H1 (cell line): ENCODE results near the gene CNTNAP3B. TPM values are rescaled to one million over a fixed set of nuclear protein-coding genes. Genes with fewer than 3 reads are reported as not detected.
"Not testable (repeated sequence)": the region's sequence is repeated elsewhere in the genome, so short reads cannot be mapped to it uniquely, and the experiment has no call there.

Source experiments
- CTCF ChIA-PET: fragments of 300-600 bp; sonication (Branson Sonifier 250); formaldehyde crosslinking; loops from one replicate; lab custom pipeline; 2021; ENCODE audit not compliant: partially characterized antibody; lab: Charles Lee
- POLR2A ChIA-PET: fragments of 300-600 bp; sonication (Branson Sonifier 250); formaldehyde crosslinking; loops from one replicate; lab custom pipeline; 2021; ENCODE audit warnings: inconsistent platforms; ENCODE audit not compliant: partially characterized antibody; lab: Charles Lee
- DNase-seq, 2 experiments: peaks; one replicate each; pipeline versions ENCODE4 v3.0.0 to v3.0.0-alpha.2; 2010 to 2022; ENCODE audit warnings: low spot score in 2 of 2, low read depth in 1 of 2, mixed read lengths in 1 of 2
- FAIRE-seq: peaks from 2 replicates; lab custom pipeline; 2011; peaks lifted over from hg19 to GRCh38; lab: Jason Lieb, UNC
- H2AFZ ChIP-seq: 2 replicates; pipeline ENCODE4 v1.8.1; 2012; ENCODE audit warnings: low read length, inconsistent platforms
- H2AK5ac ChIP-seq: 2 replicates; pipeline ENCODE4 v1.6.1; 2013; ENCODE audit warnings: low read depth, low read length
- H2BK120ac ChIP-seq: replicated peaks from 2 replicates; pipeline ENCODE3; 2013; ENCODE audit warnings: low read depth, low read length, inconsistent platforms
- H2BK12ac ChIP-seq: 2 replicates; pipeline ENCODE4 v1.6.1; 2013; ENCODE audit warnings: low read depth, low read length
- H2BK15ac ChIP-seq: 2 replicates; pipeline ENCODE4 v1.6.1; 2013; ENCODE audit warnings: low read length
- H2BK20ac ChIP-seq: 2 replicates; pipeline ENCODE4 v1.6.1; 2013; ENCODE audit warnings: low read length
- H2BK5ac ChIP-seq: 2 replicates; pipeline ENCODE4 v1.6.1; 2013; ENCODE audit warnings: low read depth, low read length
- H3K14ac ChIP-seq: 2 replicates; pipeline ENCODE4 v1.6.1; 2013; ENCODE audit warnings: inconsistent platforms; ENCODE audit not compliant: insufficient read length
- H3K18ac ChIP-seq: 2 replicates; pipeline ENCODE4 v1.6.1; 2013; ENCODE audit warnings: low read length; ENCODE audit errors: extremely low read depth
- H3K23ac ChIP-seq: 2 replicates; pipeline ENCODE4 v1.6.1; 2013; ENCODE audit warnings: inconsistent platforms; ENCODE audit not compliant: insufficient read length
- H3K23me2 ChIP-seq: 2 replicates; pipeline ENCODE4 v1.6.1; 2013; ENCODE audit warnings: low read depth, low read length
- H3K27ac ChIP-seq: 2 replicates; pipeline ENCODE4 v1.6.1; 2011; ENCODE audit warnings: low read depth, low read length, inconsistent platforms
- H3K27me3 ChIP-seq, 4 experiments: replicated peaks in 1 of 4; 1 replicate in 1 of 4; 2 replicates in 3 of 4; pipeline versions ENCODE4 v1.6.1 to v1.8.1; 2011 to 2013; ENCODE audit warnings: low read length in 3 of 4, mild to moderate bottlenecking in 3 of 4, inconsistent platforms in 2 of 4, mixed read lengths in 2 of 4, moderate library complexity in 1 of 4; ENCODE audit not compliant: control insufficient read depth in 3 of 4, insufficient read depth in 3 of 4; ENCODE audit errors: extremely low read depth in 1 of 4
- H3K36me3 ChIP-seq, 4 experiments: 2 replicates each; pipeline versions ENCODE4 v1.6.1 to v1.8.1; 2011 to 2013; ENCODE audit warnings: mild to moderate bottlenecking in 4 of 4, low read length in 3 of 4, moderate library complexity in 2 of 4, control low read depth in 1 of 4, inconsistent platforms in 1 of 4; ENCODE audit not compliant: insufficient read depth in 4 of 4, control insufficient read depth in 2 of 4
- H3K4ac ChIP-seq: replicated peaks from 2 replicates; pipeline ENCODE3; 2013; ENCODE audit warnings: low read length, low read depth, mixed read lengths, inconsistent platforms; ENCODE audit not compliant: insufficient read length
- H3K4me1 ChIP-seq, 4 experiments: replicated peaks in 1 of 4; 1 replicate in 1 of 4; 2 replicates in 3 of 4; pipeline versions ENCODE4 v1.6.1 to v1.8.1; 2011 to 2013; ENCODE audit warnings: low read length in 3 of 4, inconsistent platforms in 2 of 4, mixed read lengths in 1 of 4; ENCODE audit not compliant: insufficient read depth in 4 of 4, control insufficient read depth in 3 of 4
- H3K4me2 ChIP-seq, 2 experiments: 2 replicates each; pipeline versions ENCODE4 v1.6.1 to v1.8.1; 2011 to 2013; ENCODE audit warnings: low read depth in 2 of 2, low read length in 2 of 2, control low read depth in 1 of 2, inconsistent platforms in 1 of 2, mild to moderate bottlenecking in 1 of 2; ENCODE audit not compliant: insufficient read depth in 1 of 2
- H3K4me3 ChIP-seq, 4 experiments: fragments of 200-600, 300-600 bp in 1 of 4; sonication (generic), shearing (Covaris generic), sonication (Bioruptor Twin) in 1 of 4; 2 replicates each; pipeline versions ENCODE4 v1.5.1 to v1.8.1; 2011 to 2016; ENCODE audit warnings: low read length in 4 of 4, low read depth in 3 of 4, control low read depth in 2 of 4, inconsistent platforms in 2 of 4, mild to moderate bottlenecking in 2 of 4, mixed read lengths in 1 of 4, moderate library complexity in 1 of 4; ENCODE audit not compliant: insufficient read depth in 2 of 4; ENCODE audit errors: extremely low read depth in 1 of 4
- H3K56ac ChIP-seq: replicated peaks from 2 replicates; pipeline ENCODE3; 2013; ENCODE audit warnings: low read depth, mild to moderate bottlenecking, mixed read lengths, low read length, inconsistent platforms; ENCODE audit not compliant: insufficient read length
- H3K79me1 ChIP-seq: 2 replicates; pipeline ENCODE4 v1.6.1; 2013; ENCODE audit warnings: low read depth, low read length, control low read depth
- H3K79me2 ChIP-seq, 2 experiments: 2 replicates each; pipeline versions ENCODE4 v1.6.1 to v1.8.1; 2012 to 2013; ENCODE audit warnings: low read length in 2 of 2, mild to moderate bottlenecking in 2 of 2, inconsistent platforms in 1 of 2; ENCODE audit not compliant: insufficient read depth in 2 of 2, control insufficient read depth in 1 of 2
- H3K9ac ChIP-seq, 4 experiments: replicated peaks in 1 of 4; 1 replicate in 1 of 4; 2 replicates in 3 of 4; pipeline versions ENCODE4 v1.6.1 to v1.8.1; 2011 to 2013; ENCODE audit warnings: low read depth in 3 of 4, low read length in 3 of 4, control low read depth in 2 of 4, mild to moderate bottlenecking in 2 of 4, moderate library complexity in 2 of 4, inconsistent platforms in 1 of 4; ENCODE audit errors: extremely low read depth in 1 of 4
- H3K9me3 ChIP-seq, 2 experiments: 2 replicates each; pipeline versions ENCODE4 v1.6.1 to v1.8.1; 2012 to 2013; ENCODE audit warnings: mild to moderate bottlenecking in 2 of 2, moderate library complexity in 2 of 2, control low read depth in 1 of 2, inconsistent platforms in 1 of 2, low read depth in 1 of 2, low read length in 1 of 2, mixed read lengths in 1 of 2; ENCODE audit not compliant: insufficient read depth in 2 of 2
- H4K20me1 ChIP-seq, 2 experiments: replicated peaks in 1 of 2; 2 replicates each; pipeline versions ENCODE3 to v1.8.1; 2011 to 2013; ENCODE audit warnings: inconsistent platforms in 2 of 2, low read length in 2 of 2, mild to moderate bottlenecking in 1 of 2; ENCODE audit not compliant: insufficient read depth in 2 of 2, control insufficient read depth in 1 of 2
- H4K5ac ChIP-seq: 2 replicates; pipeline ENCODE4 v1.6.1; 2013; ENCODE audit warnings: low read length, low read depth, mixed read lengths, inconsistent platforms; ENCODE audit not compliant: insufficient read length
- H4K8ac ChIP-seq: 2 replicates; pipeline ENCODE4 v1.8.0; 2013; ENCODE audit warnings: mild to moderate bottlenecking, moderate library complexity, low read length, inconsistent platforms; ENCODE audit not compliant: insufficient read depth; ENCODE audit errors: extremely low read depth
- H4K91ac ChIP-seq: replicated peaks from 2 replicates; pipeline ENCODE3; 2013; ENCODE audit warnings: low read length, mixed read lengths, inconsistent platforms; ENCODE audit not compliant: insufficient read length
- WGBS, 2 experiments: shearing (Covaris generic) in 1 of 2; methylation state at CpG; one replicate each; pipeline versions ENCODE4 v1.1.6 to v1.1.7; 2013 to 2015; ENCODE audit warnings: low lambda C conversion rate in 2 of 2, mixed read lengths in 2 of 2, inconsistent platforms in 1 of 2, low coverage in 1 of 2, missing lambda C conversion rate in 1 of 2; ENCODE audit not compliant: insufficient replicate concordance in 2 of 2, insufficient coverage in 1 of 2, insufficient read length in 1 of 2; ENCODE audit errors: extremely low coverage in 1 of 2, missing lambda C conversion rate in 1 of 2; 5-methylcytosine and 5-hydroxymethylcytosine counted together
- polyA plus RNA-seq, 7 experiments: library from polyadenylated mRNA; depleted of rRNA in 3 of 7; stranded (reverse) in 5 of 7; unstranded in 2 of 7; fragments of >200 nt in 5 of 7; fragments of 200-250 nt in 2 of 7; gene quantifications; 1 replicate in 5 of 7; 2 replicates in 1 of 7; 4 replicates in 1 of 7; pipeline versions ENCODE4 v1.2.1 to v1.2.3, GENCODE V29; 2011 to 2013; ENCODE audit warnings: missing spikeins in 2 of 7, mixed read lengths in 2 of 7
- total RNA-seq: library from RNA; stranded (reverse); fragmentation: NEBNext Ultra II Directional; extraction: Animal tissue kit (Norgen Biotek cat#: 25700); gene quantifications from 2 replicates; pipeline ENCODE4 v1.2.1, GENCODE V29; 2021

CNTNAP3B gene
- total and polyA plus RNA-seq, 2 of the 8 experiments (the other 6 are each of a cell fraction or from before 2014, with no cell fraction given) = 1.3 to 2.9 TPM

DNA sequence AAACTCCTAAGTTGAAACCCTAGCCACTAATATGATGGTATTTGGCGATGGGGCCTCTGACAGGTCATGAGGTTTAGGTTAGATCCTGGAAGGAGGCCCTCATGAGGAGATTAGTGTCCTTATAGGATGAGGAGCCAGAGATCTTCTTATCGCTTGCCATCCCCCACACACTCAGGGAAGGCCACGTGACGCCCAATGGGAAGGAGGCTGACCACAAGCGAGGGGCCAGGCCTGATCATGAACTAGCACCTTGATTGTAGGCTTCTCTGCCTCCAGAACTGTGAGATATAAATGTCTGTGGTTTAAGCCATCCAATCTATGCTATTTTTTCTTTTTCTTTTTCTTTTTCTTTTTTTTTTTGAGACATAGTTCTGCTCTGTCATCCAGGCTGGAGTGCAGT lies 254.7 kb downstream of the CNTNAP3B start:
- H3K23ac ChIP-seq, H2BK12ac ChIP-seq, H3K79me2 ChIP-seq, H2BK15ac ChIP-seq, H2BK20ac ChIP-seq, H3K4me1 ChIP-seq, H2BK120ac ChIP-seq, H3K36me3 ChIP-seq, H3K14ac ChIP-seq, H3K27me3 ChIP-seq, POLR2A ChIA-PET, CTCF ChIA-PET, FAIRE-seq, H3K27ac ChIP-seq, H2BK5ac ChIP-seq, H3K56ac ChIP-seq, H3K9me3 ChIP-seq, H4K8ac ChIP-seq, H2AK5ac ChIP-seq, H3K4ac ChIP-seq, H4K5ac ChIP-seq, H4K20me1 ChIP-seq, H2AFZ ChIP-seq, H3K4me2 ChIP-seq, H3K4me3 ChIP-seq, H3K18ac ChIP-seq, H3K9ac ChIP-seq, H3K23me2 ChIP-seq, H4K91ac ChIP-seq, H3K79me1 ChIP-seq, DNase-seq: not testable (repeated sequence)
- no CpG with 5 or more reads among the region's 5 CpGs for WGBS, 2 experiments

DNA sequence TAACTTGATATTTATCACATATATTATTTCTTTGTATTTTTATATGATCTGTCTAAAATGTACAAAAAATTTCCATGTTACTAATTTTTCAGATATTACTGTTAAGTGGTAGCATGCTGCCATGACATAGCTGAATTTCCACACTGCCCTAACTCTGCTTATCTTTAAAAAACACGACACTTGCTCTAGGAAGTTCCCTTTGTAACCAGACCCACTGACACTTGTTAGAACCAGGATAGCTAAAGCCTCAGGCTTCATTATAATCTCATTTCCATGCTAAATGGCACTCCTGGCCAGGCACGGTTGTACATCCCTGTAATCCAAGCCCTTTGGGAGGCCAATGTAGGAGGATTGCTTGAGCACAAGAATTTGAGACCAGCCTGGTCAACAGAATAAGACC lies 273.8 kb downstream of the CNTNAP3B start:
- H2BK15ac ChIP-seq, H3K4ac ChIP-seq, H3K4me3 ChIP-seq, H3K79me2 ChIP-seq, H3K4me2 ChIP-seq, DNase-seq, H4K5ac ChIP-seq, POLR2A ChIA-PET, H4K20me1 ChIP-seq, H2AFZ ChIP-seq, H3K23me2 ChIP-seq, H2AK5ac ChIP-seq, H2BK120ac ChIP-seq, H3K23ac ChIP-seq, H3K4me1 ChIP-seq, H3K9ac ChIP-seq, H2BK12ac ChIP-seq, H2BK5ac ChIP-seq, H3K36me3 ChIP-seq, H3K18ac ChIP-seq, H3K27me3 ChIP-seq, H3K56ac ChIP-seq, H4K8ac ChIP-seq, H3K14ac ChIP-seq, CTCF ChIA-PET, H3K79me1 ChIP-seq, H3K9me3 ChIP-seq, H2BK20ac ChIP-seq, FAIRE-seq, H3K27ac ChIP-seq, H4K91ac ChIP-seq: not testable (repeated sequence)
- WGBS, 2 experiments = no CpG with 5 or more reads among the region's 2 CpGs
